CD4-positive, alpha-beta T cell (primary cell): ENCODE measurements around the gene SNCA. TPM values are rescaled to one million over a fixed set of nuclear protein-coding genes. Genes with fewer than 3 reads are reported as not detected.

Experiments
- ATAC-seq: fragments of 200-7000 bp; cut with Tn5 transposase; one replicate; pipeline ENCODE4 v1.10.0; 2022; ENCODE audit warnings: mild to moderate bottlenecking; ENCODE audit not compliant: poor library complexity
- CTCF ChIA-PET: fragments of 350-600 bp; sonication (Branson Sonifier 250); formaldehyde crosslinking; loops from one replicate; lab custom pipeline; 2021; ENCODE audit warnings: antibody characterized with exemption, inconsistent platforms; lab: Charles Lee
- POLR2A ChIA-PET: fragments of 350-600 bp; sonication (Branson Sonifier 250); formaldehyde crosslinking; loops from one replicate; lab custom pipeline; 2021; ENCODE audit warnings: antibody characterized with exemption, inconsistent platforms; lab: Charles Lee
- DNase-seq, 14 experiments: peaks; one replicate each; pipeline ENCODE4 v3.0.0-alpha.2; 2013 to 2020; ENCODE audit warnings: mixed read lengths in 2 of 14
- H3K27ac ChIP-seq, 2 donors: one replicate each; pipeline versions ENCODE4 v1.5.1 to v1.7.0; 2013; ENCODE audit warnings: low read length in 2 of 2, low read depth in 1 of 2, mild to moderate bottlenecking in 1 of 2
- H3K27me3 ChIP-seq, 2 experiments: 1 replicate in 1 of 2; 2 replicates in 1 of 2; pipeline versions ENCODE4 v1.6.1 to v1.7.0; 2013; ENCODE audit warnings: low read length in 2 of 2, control low read depth in 1 of 2, mild to moderate bottlenecking in 1 of 2, moderate library complexity in 1 of 2; ENCODE audit not compliant: insufficient read depth in 2 of 2, control insufficient read depth in 1 of 2
- H3K36me3 ChIP-seq: one replicate; pipeline ENCODE4 v1.6.1; 2013; ENCODE audit warnings: low read length, control low read depth; ENCODE audit not compliant: insufficient read depth
- H3K4me1 ChIP-seq: one replicate; pipeline ENCODE4 v1.6.1; 2013; ENCODE audit warnings: low read length, control low read depth; ENCODE audit not compliant: insufficient read depth
- H3K4me3 ChIP-seq: one replicate; pipeline ENCODE4 v1.5.1; 2013; ENCODE audit warnings: mild to moderate bottlenecking, low read length, moderate library complexity
- H3K9me3 ChIP-seq, 2 experiments: 1 replicate in 1 of 2; 2 replicates in 1 of 2; pipeline versions ENCODE4 v1.6.1 to v1.7.0; 2013; ENCODE audit warnings: low read length in 2 of 2, mild to moderate bottlenecking in 2 of 2, control low read depth in 1 of 2, moderate library complexity in 1 of 2; ENCODE audit not compliant: control insufficient read depth in 1 of 2, insufficient read depth in 1 of 2
- H3K27ac Mint-ChIP-seq: one replicate; pipeline ENCODE4 v1.8.0; 2020; ENCODE audit warnings: mixed read lengths
- H3K27me3 Mint-ChIP-seq: one replicate; pipeline ENCODE4 v1.8.0; 2021; ENCODE audit warnings: mixed read lengths
- H3K36me3 Mint-ChIP-seq: one replicate; pipeline ENCODE4 v1.8.0; 2021; ENCODE audit warnings: low read depth, mixed read lengths
- H3K4me1 Mint-ChIP-seq: one replicate; pipeline ENCODE4 v1.8.0; 2021; ENCODE audit warnings: low read depth, mixed read lengths
- H3K4me3 Mint-ChIP-seq: one replicate; pipeline ENCODE4 v1.8.0; 2020; ENCODE audit warnings: mild to moderate bottlenecking, mixed read lengths
- H3K9me3 Mint-ChIP-seq: one replicate; pipeline ENCODE4 v1.8.0; 2020; ENCODE audit warnings: mixed read lengths
- CTCF ChIP-seq: fragments of 200-600 bp; IDR thresholded peaks from one replicate; pipeline ENCODE4 v1.8.0; 2022; ENCODE audit warnings: antibody characterized with exemption, mild to moderate bottlenecking
- intact Hi-C, 2 experiments: fragments of 100-400 bp; cut with DNase I in 1 of 2; cut with micrococcal nuclease in 1 of 2; formaldehyde crosslinking; loops; one replicate each; pipeline versions ENCODE4 v1.15.1 to v1.9.0; 2023 to 2025; cut with DNase I, micrococcal nuclease
- total RNA-seq, 174 experiments: library from RNA in 2 of 174; stranded (reverse) in 2 of 174; gene quantifications; one replicate each; pipeline ENCODE4 v1.2.3 and lab custom pipeline; 2021 to 2026

The SNCA gene
- total RNA-seq, 2 experiments from 2014 or later, result not detected

GRCh38 chr4:89805297-89805696 is 31.7 kb downstream of the SNCA start:
- ATAC-seq, result no peak
- H3K27ac Mint-ChIP-seq, result no peak overlapping the region

DNA sequence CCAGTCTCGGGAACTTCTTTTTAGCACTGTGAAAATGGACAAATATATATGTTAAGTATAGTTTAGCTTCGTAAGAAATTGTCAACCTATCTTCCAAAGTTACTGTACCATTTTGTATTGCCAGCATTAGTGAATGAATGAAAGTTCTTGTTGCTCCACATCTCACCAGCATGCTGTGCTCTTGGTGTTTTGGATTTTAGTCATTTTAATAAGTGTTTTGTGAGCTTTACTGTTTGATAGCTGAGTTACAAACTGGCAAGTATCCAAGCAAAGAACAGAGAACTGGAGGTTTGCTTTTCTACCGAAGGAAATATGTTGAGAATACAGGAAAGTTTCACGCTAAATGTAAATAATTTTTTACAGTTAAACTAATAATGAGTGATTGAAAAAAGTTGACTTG is 33.0 kb downstream of the SNCA start:
- Mint-ChIP-seq H3K4me1 (no peaks in the 10 kb centered on the region), H3K36me3 (no peaks in the 10 kb centered on the region)

More at GRCh38 chr4:89805297-89805696, 31.7 kb downstream of the SNCA start:
- intact Hi-C loops, result no loop called here
- Mint-ChIP-seq H3K4me3 (no peak overlapping the region), H3K36me3 (no peaks in the 10 kb centered on the region), H3K27me3 (no peaks in the 10 kb centered on the region), H3K9me3 (no peaks in the 10 kb centered on the region), H3K4me1 (no peaks in the 10 kb centered on the region)
- POLR2A ChIA-PET, result no interaction called here
- Histone ChIP-seq H3K9me3 (no peaks in the 10 kb centered on the region), H3K27me3 (no peaks in the 10 kb centered on the region), H3K4me3 (no peak overlapping the region), H3K36me3 (no peaks in the 10 kb centered on the region), H3K4me1 (no peaks in the 10 kb centered on the region), H3K27ac (no peak overlapping the region)
- TF ChIP-seq CTCF, result no peak
- no peak for DNase-seq
- CTCF ChIA-PET, result no interaction called here

DNA sequence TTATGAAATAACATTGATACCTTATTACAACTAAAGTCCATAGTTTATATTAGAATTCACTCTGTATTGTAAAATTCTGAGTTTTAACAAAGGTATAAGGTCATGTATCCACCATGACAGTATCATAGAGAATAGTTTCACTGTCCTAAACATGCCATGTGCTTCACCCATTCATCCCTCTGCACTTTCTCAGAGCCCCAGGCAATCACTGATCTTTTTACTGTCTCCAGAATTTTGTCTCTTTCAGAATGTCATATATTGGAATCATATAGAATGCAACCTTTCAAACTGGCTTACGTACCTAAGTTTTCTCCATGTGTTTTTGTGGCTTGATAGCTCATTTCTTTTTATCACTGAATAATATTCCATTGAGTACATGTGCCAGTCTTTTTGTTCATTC is 33.9 kb downstream of the SNCA start:
- Mint-ChIP-seq H3K36me3 (no peaks in the 10 kb centered on the region), H3K4me3 (no peak overlapping the region), H3K4me1 (no peaks in the 10 kb centered on the region), H3K27me3 (no peaks in the 10 kb centered on the region), H3K9me3 (no peaks in the 10 kb centered on the region), H3K27ac (no peak overlapping the region)
- ATAC-seq, result no peak
- Histone ChIP-seq H3K4me1 (no peaks in the 10 kb centered on the region), H3K4me3 (no peak overlapping the region), H3K27me3 (no peaks in the 10 kb centered on the region), H3K27ac (no peak overlapping the region), H3K9me3 (no peaks in the 10 kb centered on the region), H3K36me3 (no peaks in the 10 kb centered on the region)
- ChIA-PET POLR2A (no interaction called here), CTCF (no interaction called here)
- intact Hi-C loops, result no loop called here
- no peak for DNase-seq
- TF ChIP-seq CTCF, result no peak

More for the DNA sequence above, 33.0 kb downstream of the SNCA start:
- Mint-ChIP-seq H3K4me3 (no peak overlapping the region), H3K27me3 (no peaks in the 10 kb centered on the region), H3K9me3 (no peaks in the 10 kb centered on the region), H3K27ac (no peak overlapping the region)
- ATAC-seq (no peak), DNase-seq (no peak)
- Histone ChIP-seq H3K36me3 (no peaks in the 10 kb centered on the region), H3K9me3 (no peaks in the 10 kb centered on the region), H3K4me1 (no peaks in the 10 kb centered on the region), H3K27ac (no peak overlapping the region), H3K27me3 (no peaks in the 10 kb centered on the region), H3K4me3 (no peak overlapping the region)
- ChIA-PET POLR2A (no interaction called here), CTCF (no interaction called here)
- intact Hi-C loops, result no loop called here
- no peak for TF ChIP-seq CTCF
